ENCODE results near the gene SRL.

Gene SRL

GRCh38 chr16:4207683-4208340, 34.1 kb downstream of the SRL start:
- Histone ChIP-seq H3K4me3 (ENCODE audit: low read length) (no peak overlapping the region), H3K27me3 (ENCODE audit: control insufficient read depth, low read length) (no peaks in the 10 kb centered on the region; the same call in 1 of the 2 replicates), H3K4me2 (ENCODE audit: low read length) (no peak overlapping the region), H3K27ac (ENCODE audit: low read depth, low read length) (no peak overlapping the region), H4K20me1 (ENCODE audit: control insufficient read depth, insufficient read depth, low read depth, low read length) (no peaks in the 10 kb centered on the region), H3K36me3 (ENCODE audit: control insufficient read depth, low read length) (no peaks in the 10 kb centered on the region), H3K9me3 (ENCODE audit: control insufficient read depth, insufficient read depth, low read length) (no peaks in the 10 kb centered on the region), H3F3A (ENCODE audit: control insufficient read depth, insufficient read depth) (no peaks in the 10 kb centered on the region), H3K79me2 (ENCODE audit: control insufficient read depth, low read length) (no peaks in the 10 kb centered on the region), H3K4me1 (ENCODE audit: control insufficient read depth, low read length) (no peaks in the 10 kb centered on the region), H3K9me2 (replicated peaks; ENCODE audit: control insufficient read depth, low read length) (no peaks in the 10 kb centered on the region)
- TF ChIP-seq CTCF (IDR thresholded peaks at IDR 0.05; ENCODE audit: low read depth, low read length, poor library complexity, severe bottlenecking) = no peak
- no peak for TF ChIP-seq EZH2phosphoT487 (IDR thresholded peaks at IDR 0.05; ENCODE audit: borderline replicate concordance, low read length)

- no peaks in the 10 kb centered on the region for H4K20me1 ChIP-seq (ENCODE audit: control insufficient read depth, insufficient read depth, low read depth, low read length)
- no peaks in the 10 kb centered on the region for H3K4me1 ChIP-seq (ENCODE audit: control insufficient read depth, low read length)
- no peaks in the 10 kb centered on the region for H3K9me3 ChIP-seq (ENCODE audit: control insufficient read depth, insufficient read depth, low read length)
- H3K27ac ChIP-seq (ENCODE audit: low read depth, low read length) = no peak overlapping the region
- no peaks in the 10 kb centered on the region for H3F3A ChIP-seq (ENCODE audit: control insufficient read depth, insufficient read depth)
- H3K27me3 ChIP-seq (ENCODE audit: control insufficient read depth, low read length) = no peaks in the 10 kb centered on the region; the same call in 1 of the 2 replicates
- no peaks in the 10 kb centered on the region for H3K79me2 ChIP-seq (ENCODE audit: control insufficient read depth, low read length)
- H3K4me2 ChIP-seq (ENCODE audit: low read length) = no peak overlapping the region
- no peaks in the 10 kb centered on the region for H3K36me3 ChIP-seq (ENCODE audit: control insufficient read depth, low read length)
- TF ChIP-seq CTCF (IDR thresholded peaks at IDR 0.05; ENCODE audit: low read depth, low read length, poor library complexity, severe bottlenecking) (no peak), EZH2phosphoT487 (IDR thresholded peaks at IDR 0.05; ENCODE audit: borderline replicate concordance, low read length) (no peak)
- no peaks in the 10 kb centered on the region for H3K9me2 ChIP-seq (replicated peaks; ENCODE audit: control insufficient read depth, low read length)
- no peak overlapping the region for H3K4me3 ChIP-seq (ENCODE audit: low read length)
These were observed 34.7 kb downstream of the SRL start for GRCh38 chr16:4207229-4207628.

- TF ChIP-seq EZH2phosphoT487 (IDR thresholded peaks at IDR 0.05; ENCODE audit: borderline replicate concordance, low read length) (no peak), CTCF (IDR thresholded peaks at IDR 0.05; ENCODE audit: low read depth, low read length, poor library complexity, severe bottlenecking) (no peak)
- no peaks in the 10 kb centered on the region for H3K9me3 ChIP-seq (ENCODE audit: control insufficient read depth, insufficient read depth, low read length)
- H4K20me1 ChIP-seq (ENCODE audit: control insufficient read depth, insufficient read depth, low read depth, low read length) = no peaks in the 10 kb centered on the region
- no peaks in the 10 kb centered on the region for H3K79me2 ChIP-seq (ENCODE audit: control insufficient read depth, low read length)
- H3K36me3 ChIP-seq (ENCODE audit: control insufficient read depth, low read length) = no peaks in the 10 kb centered on the region
- no peak overlapping the region for H3K4me2 ChIP-seq (ENCODE audit: low read length)
- no peaks in the 10 kb centered on the region for H3K9me2 ChIP-seq (replicated peaks; ENCODE audit: control insufficient read depth, low read length)
- no peak overlapping the region for H3K27ac ChIP-seq (ENCODE audit: low read depth, low read length)
- no peaks in the 10 kb centered on the region for H3F3A ChIP-seq (ENCODE audit: control insufficient read depth, insufficient read depth)
- H3K27me3 ChIP-seq (ENCODE audit: control insufficient read depth, low read length) = no peaks in the 10 kb centered on the region; the same call in 1 of the 2 replicates
- H3K4me1 ChIP-seq (ENCODE audit: control insufficient read depth, low read length) = no peaks in the 10 kb centered on the region
- H3K4me3 ChIP-seq (ENCODE audit: low read length) = no peak overlapping the region
These were observed 35.2 kb downstream of the SRL start for GRCh38 chr16:4206680-4207079.

Data from DOHH2 (cell line).